ENCODE data around the gene AKAP9. TPM values are rescaled to one million over a fixed set of nuclear protein-coding genes. Genes with fewer than 3 reads are reported as not detected.

AKAP9 gene
- total RNA-seq, 2 donors from 2014 or later, result 57.0 to 61.9 TPM

DNA sequence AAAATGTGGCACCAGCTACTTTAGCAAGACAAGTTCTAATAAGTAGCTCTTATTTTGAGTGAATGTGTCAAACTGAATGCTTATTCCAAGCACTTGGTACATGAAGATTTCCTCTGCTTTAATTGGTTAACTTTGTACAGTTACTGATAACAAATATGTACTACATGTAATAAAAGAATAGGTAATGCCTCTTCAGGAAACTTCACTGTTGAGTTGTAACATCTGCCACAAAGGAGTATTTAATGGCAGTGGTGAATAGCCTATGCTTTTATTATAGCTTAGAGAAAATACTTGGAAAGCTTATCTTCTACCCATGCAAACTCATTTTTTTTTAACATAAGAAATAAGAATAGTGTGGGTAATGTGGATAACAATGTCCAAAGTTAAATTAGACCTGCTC, 111.0 kb downstream of the AKAP9 start:
- TF ChIP-seq, protein P1, sequence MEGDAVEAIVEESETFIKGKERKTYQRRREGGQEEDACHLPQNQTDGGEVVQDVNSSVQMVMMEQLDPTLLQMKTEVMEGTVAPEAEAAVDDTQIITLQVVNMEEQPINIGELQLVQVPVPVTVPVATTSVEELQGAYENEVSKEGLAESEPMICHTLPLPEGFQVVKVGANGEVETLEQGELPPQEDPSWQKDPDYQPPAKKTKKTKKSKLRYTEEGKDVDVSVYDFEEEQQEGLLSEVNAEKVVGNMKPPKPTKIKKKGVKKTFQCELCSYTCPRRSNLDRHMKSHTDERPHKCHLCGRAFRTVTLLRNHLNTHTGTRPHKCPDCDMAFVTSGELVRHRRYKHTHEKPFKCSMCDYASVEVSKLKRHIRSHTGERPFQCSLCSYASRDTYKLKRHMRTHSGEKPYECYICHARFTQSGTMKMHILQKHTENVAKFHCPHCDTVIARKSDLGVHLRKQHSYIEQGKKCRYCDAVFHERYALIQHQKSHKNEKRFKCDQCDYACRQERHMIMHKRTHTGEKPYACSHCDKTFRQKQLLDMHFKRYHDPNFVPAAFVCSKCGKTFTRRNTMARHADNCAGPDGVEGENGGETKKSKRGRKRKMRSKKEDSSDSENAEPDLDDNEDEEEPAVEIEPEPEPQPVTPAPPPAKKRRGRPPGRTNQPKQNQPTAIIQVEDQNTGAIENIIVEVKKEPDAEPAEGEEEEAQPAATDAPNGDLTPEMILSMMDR (conservative IDR thresholded peaks at IDR 0.05), result no peak
- no peak for DNase-seq
- Mint-ChIP-seq H3K27ac (no peak overlapping the region), H3K36me3 (ENCODE audit: low read depth) (peaks cover 39% of the 10 kb centered on the region), H3K9me3 (no peaks in the 10 kb centered on the region), H3K27me3 (ENCODE audit: insufficient read depth) (peaks cover 8% of the 10 kb centered on the region), H3K4me1 (peaks cover 10% of the 10 kb centered on the region), H3K4me3 (no peak overlapping the region)
- H3K4me3 ChIP-seq (ENCODE audit: low read length), result no peak overlapping the region
- no peaks in the 10 kb centered on the region for H3K9me3 ChIP-seq (ENCODE audit: control insufficient read depth, low read length)
- H3K36me3 ChIP-seq (ENCODE audit: control insufficient read depth, insufficient read depth, low read length), result peaks cover 32% of the 10 kb centered on the region
- H3K27ac ChIP-seq (ENCODE audit: low read depth, low read length), result no peak overlapping the region
- H3K9ac ChIP-seq (ENCODE audit: extremely low read depth, low read length, poor library complexity, severe bottlenecking), result no peak overlapping the region
- H3K4me1 ChIP-seq (ENCODE audit: control insufficient read depth, insufficient read depth, low read length), result peaks cover 6% of the 10 kb centered on the region
- H3K27me3 ChIP-seq (ENCODE audit: control insufficient read depth, insufficient read depth, low read length, poor library complexity, severe bottlenecking), result peaks cover 22% of the 10 kb centered on the region

DNA sequence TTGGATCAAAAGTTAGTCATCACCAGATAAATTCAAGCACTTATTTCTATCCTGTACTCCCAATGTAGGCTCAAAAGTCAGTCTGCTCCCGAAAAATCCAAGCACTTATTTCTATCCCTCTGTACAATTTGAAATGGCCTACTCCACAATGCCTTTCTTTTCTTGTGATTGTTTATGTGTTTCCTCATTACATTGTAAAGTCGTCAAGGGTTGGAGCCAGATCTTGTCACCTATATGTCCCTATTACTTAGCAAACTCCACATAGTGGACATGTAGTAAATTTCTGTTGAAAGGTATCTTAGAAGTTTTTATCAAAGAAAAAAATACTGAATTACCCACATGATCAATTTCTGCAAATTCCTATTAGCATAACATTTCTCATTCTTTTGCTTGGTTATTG, 111.5 kb downstream of the AKAP9 start:
- peaks cover 8% of the 10 kb centered on the region for H3K27me3 Mint-ChIP-seq (ENCODE audit: insufficient read depth)
- no peak overlapping the region for H3K4me3 ChIP-seq (ENCODE audit: low read length)
- peaks cover 27% of the 10 kb centered on the region for H3K36me3 ChIP-seq (ENCODE audit: control insufficient read depth, insufficient read depth, low read length)
- 97 to 100% methylated on average over 1 of the region's 2 CpGs for WGBS, 2 experiments (ENCODE audit: insufficient coverage in 1 of 2, insufficient read length in 1 of 2)
- DNase-seq, result no peak
- no peaks in the 10 kb centered on the region for H3K9me3 Mint-ChIP-seq
- no peaks in the 10 kb centered on the region for H3K9me3 ChIP-seq (ENCODE audit: control insufficient read depth, low read length)
- no peak overlapping the region for H3K9ac ChIP-seq (ENCODE audit: extremely low read depth, low read length, poor library complexity, severe bottlenecking)
- no peak overlapping the region for H3K27ac Mint-ChIP-seq
- no peak overlapping the region for H3K27ac ChIP-seq (ENCODE audit: low read depth, low read length)
- peaks cover 34% of the 10 kb centered on the region for H3K36me3 Mint-ChIP-seq (ENCODE audit: low read depth)
- H3K4me1 Mint-ChIP-seq, result peaks cover 10% of the 10 kb centered on the region
- H3K27me3 ChIP-seq (ENCODE audit: control insufficient read depth, insufficient read depth, low read length, poor library complexity, severe bottlenecking), result peaks cover 22% of the 10 kb centered on the region
- no peak overlapping the region for H3K4me3 Mint-ChIP-seq
- TF ChIP-seq, protein P1 (conservative IDR thresholded peaks at IDR 0.05), result no peak
- peaks cover 6% of the 10 kb centered on the region for H3K4me1 ChIP-seq (ENCODE audit: control insufficient read depth, insufficient read depth, low read length)

DNA sequence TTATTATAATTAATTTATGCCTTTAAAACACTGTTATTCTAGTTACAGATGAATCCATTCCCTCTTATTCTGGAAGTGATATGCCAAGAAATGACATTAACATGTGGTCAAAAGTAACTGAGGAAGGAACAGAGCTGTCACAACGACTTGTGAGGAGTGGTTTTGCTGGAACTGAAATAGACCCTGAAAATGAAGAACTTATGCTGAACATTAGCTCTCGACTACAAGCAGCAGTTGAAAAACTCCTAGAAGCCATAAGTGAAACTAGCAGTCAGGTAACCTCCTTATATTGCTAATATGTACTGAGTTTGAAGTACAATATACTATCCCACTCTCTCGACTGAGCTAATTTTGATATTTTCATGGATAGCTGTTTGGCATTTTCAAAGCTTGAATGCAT, 112.0 kb downstream of the AKAP9 start:
- no peak overlapping the region for H3K27ac ChIP-seq (ENCODE audit: low read depth, low read length)
- DNase-seq, result no peak
- H3K36me3 Mint-ChIP-seq (ENCODE audit: low read depth), result peaks cover 32% of the 10 kb centered on the region
- peaks cover 12% of the 10 kb centered on the region for H3K27me3 Mint-ChIP-seq (ENCODE audit: insufficient read depth)
- no peak overlapping the region for H3K4me3 ChIP-seq (ENCODE audit: low read length)
- no peaks in the 10 kb centered on the region for H3K9me3 ChIP-seq (ENCODE audit: control insufficient read depth, low read length)
- H3K27me3 ChIP-seq (ENCODE audit: control insufficient read depth, insufficient read depth, low read length, poor library complexity, severe bottlenecking), result peaks cover 25% of the 10 kb centered on the region
- no peak overlapping the region for H3K27ac Mint-ChIP-seq
- peaks cover 6% of the 10 kb centered on the region for H3K4me1 ChIP-seq (ENCODE audit: control insufficient read depth, insufficient read depth, low read length)
- H3K4me1 Mint-ChIP-seq, result peaks cover 10% of the 10 kb centered on the region
- no peak overlapping the region for H3K9ac ChIP-seq (ENCODE audit: extremely low read depth, low read length, poor library complexity, severe bottlenecking)
- TF ChIP-seq, protein P1 (conservative IDR thresholded peaks at IDR 0.05), result no peak
- no peak overlapping the region for H3K4me3 Mint-ChIP-seq
- 95 to 100% methylated on average over 1 to 3 of the region's 3 CpGs for WGBS, 2 experiments (ENCODE audit: insufficient coverage in 1 of 2, insufficient read length in 1 of 2)
- peaks cover 23% of the 10 kb centered on the region for H3K36me3 ChIP-seq (ENCODE audit: control insufficient read depth, insufficient read depth, low read length)
- H3K9me3 Mint-ChIP-seq, result no peaks in the 10 kb centered on the region
